IPS DF 19.7 (cell line): ENCODE data around the gene HACD4.

ENCODE experiments used
- DNase-seq: peaks from one replicate; pipeline ENCODE4 v3.0.0-alpha.2; 2013; ENCODE audit warnings: low read depth, low spot score

HACD4 gene, protein sequence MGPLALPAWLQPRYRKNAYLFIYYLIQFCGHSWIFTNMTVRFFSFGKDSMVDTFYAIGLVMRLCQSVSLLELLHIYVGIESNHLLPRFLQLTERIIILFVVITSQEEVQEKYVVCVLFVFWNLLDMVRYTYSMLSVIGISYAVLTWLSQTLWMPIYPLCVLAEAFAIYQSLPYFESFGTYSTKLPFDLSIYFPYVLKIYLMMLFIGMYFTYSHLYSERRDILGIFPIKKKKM

DNA sequence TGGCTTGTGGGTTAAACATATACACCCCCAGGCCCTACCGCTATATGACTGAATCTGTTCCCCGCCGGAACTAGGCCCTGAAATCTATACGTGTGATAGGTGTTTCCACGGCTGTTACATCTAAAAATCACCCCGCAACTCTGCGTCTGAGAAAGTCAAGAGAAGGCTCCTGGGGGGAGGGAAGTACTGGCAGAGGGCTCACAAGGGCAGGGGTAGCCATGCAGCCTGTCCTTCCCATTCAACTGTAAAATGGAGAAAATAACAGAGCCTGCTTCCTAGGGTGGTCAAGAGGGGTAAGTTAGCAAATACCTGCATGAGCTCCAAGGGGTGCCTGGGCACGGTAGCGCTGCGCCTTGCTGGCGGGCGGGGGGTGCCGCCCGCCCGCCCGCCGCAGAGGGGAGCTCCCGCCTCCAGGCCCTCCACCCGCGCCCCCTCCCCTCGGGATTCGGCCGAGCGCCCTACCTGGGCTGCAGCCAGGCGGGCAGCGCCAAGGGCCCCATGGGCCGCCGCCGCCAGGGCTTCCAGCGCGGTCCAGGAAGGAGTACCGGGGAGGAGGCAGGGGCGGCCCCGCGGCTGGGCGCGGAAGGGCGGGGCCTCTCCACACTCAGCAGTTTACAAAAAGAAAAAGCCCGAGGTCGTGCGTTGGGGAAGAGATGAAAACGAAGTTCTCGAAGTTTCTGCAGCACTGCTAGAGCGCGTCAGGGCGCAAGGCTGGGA is at the start of gene HACD4:
Gene HACD4, minus strand, starts transcription at position 550 of the 717 bp plus-strand sequence. Its CDS starts 50 bp downstream, at position 500.
- DNase-seq, result no peak

DNA sequence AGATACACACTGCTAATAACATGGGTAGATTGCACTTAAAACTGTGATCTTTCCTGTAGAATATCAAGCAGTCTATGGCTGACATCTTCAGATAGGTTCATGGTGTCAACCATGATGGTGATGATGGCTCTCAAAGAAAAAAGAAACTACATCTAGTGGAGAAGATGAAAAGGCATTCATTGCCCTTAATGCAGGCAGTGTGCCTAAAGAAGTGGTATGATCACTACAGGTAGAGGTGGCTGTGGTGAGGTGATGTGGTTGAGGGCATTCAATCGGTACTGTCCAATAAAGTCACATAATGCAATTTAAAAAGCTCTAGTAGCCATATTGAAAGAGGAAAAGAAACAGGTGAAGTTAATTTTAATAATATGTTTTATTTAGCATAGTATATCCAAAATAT is 49.4 kb upstream of the HACD4 start:
- no peak for DNase-seq

DNA sequence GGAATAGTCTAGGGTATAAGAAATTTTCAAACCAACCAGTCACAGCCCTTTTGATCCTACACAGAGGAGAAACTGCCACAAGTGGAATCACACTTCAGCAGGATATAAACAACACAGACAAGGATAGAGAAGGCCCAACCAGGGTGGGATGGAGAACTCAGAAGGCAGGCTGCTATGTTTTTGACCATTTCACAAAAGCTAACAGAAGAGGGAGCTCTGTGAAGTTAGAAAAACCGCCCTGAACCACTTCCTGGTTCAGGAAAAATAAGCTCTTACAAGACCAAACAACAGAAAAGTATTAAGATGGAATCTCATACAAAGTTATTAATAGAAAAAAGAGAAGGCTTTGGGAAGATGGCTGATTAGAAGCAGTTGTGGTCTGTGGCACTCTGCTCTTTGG is 47.3 kb upstream of the HACD4 start:
- DNase-seq, result no peak

DNA sequence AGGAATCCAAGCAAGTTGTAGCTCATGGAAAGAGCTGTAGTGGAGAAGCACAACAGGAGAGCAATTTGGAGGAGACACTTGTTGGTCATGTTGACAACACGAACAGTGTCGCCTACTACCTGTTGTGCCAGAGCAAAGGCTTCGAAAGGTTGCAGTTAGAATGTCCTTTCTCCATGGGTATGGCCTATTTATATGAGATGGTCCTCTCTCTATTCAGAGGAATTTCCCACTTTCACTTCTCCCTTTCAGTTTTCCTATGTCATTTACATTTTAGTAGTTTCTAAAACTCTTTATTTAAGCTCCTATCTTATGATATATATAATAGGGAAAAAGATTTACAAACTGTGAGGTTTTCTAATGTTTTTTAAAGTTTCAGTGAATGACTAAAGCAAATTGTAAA is 46.3 kb upstream of the HACD4 start, which contains the start of gene IFNB1:
Gene IFNB1, minus strand, starts transcription at position 162 of the 400 bp plus-strand sequence. Its CDS starts 73 bp downstream, at position 89.
- DNase-seq, result no peak

DNA sequence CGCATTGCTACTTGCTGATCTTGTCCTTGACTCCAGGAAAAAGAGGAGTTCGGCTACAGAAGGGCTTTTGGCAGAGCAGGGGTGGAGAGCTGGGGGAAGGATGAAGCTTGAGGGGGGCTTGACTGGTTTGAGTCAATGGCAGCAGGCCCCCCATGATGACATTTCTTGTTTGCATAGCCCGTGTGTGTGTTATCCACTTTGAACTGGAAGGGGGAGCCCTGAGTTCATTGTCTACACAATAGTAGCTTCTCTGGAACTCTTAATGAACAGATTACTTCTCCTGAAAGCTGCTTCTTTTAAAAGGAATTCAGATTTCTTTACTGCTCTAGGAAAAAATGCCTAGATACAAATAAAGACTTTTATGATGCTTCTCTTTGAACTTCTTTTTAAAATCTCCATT is 44.0 kb upstream of the HACD4 start:
- no peak for DNase-seq

DNA sequence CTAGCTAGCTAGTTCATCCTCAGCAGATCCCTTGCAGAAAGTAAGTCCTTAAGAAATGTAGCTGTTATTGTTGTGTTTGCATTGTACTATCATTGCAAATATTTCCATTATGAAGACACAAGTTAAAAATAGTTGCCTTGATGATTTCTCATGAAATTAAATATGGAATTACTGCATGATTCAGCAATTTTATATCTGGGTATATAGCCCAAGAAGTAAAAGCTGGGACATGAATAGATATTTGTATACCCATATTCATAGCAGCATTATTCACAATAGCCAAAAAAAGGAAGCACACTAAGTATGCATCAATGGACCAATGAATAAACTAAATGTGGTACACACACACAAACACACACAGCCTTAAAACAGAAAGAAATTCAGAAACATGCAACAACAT is 39.5 kb upstream of the HACD4 start:
- DNase-seq, result no peak

DNA sequence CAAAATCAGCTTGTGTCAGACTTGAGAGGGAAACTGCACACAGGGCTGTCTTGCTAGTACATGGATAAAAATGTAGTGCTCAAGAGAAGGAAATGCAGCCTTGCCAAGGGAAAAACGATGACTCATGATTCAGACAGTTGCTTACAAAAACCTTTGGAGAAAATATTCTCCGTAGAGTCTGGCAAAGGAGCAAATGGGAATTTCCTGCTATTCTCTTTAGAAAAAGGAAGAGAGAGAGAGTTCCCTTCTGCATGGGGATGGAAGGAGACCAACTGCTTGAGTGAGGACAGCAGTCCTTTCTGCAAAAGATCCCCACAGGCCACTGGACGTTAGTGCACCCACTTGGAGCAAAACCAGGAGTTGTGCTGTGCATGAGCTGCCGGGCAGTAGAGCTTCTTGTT is 38.7 kb upstream of the HACD4 start:
- no peak for DNase-seq

DNA sequence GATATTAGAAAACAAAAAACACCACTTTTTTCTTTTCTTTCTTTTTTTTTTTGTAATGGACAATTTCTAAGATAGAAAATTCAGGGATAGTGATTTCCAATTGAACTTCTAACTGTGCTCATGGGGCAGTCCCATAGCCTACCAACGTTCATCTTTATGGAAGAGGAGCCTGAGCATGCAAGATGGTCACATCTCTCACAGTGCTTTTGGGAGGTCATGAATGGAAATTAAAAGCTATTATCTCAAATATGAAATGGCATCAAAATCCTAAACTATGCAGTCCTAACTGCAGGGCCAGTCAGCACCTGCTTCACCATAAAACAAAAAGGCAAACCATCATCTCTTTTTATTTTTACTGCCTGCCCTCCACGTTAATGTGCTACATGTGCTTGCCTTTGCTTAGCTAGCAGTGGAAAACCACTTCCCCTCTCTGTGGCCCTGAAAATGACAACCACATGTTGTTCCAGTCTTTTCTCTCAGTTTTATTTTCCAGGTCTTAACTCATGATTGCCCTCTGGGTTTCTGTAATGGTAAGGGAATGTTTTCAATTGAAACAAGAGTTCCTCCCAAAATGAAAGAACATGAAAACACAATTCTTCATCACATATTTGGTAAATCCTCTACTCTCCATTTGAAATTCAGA is 29.6 kb upstream of the HACD4 start:
- DNase-seq, result no peak

DNA sequence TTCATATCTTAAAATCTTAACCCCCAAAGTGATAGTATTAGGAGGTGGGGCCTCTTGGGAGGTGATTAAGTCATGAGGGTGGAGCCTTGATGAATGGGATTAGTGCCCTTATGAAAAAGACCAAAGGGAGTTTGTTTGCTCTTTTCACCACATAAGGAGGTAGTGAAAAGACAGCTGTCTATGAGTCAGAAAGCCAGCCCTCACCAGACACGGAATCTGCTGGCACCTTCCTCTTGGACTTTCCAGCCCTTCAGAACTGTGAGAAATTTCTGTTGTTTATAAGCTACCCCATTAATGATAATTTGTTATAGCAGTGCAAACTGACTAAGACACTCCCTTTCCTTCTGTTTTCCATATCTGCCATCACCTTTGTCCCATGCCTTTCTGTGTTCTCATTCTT is 25.5 kb upstream of the HACD4 start:
- no peak for DNase-seq

DNA sequence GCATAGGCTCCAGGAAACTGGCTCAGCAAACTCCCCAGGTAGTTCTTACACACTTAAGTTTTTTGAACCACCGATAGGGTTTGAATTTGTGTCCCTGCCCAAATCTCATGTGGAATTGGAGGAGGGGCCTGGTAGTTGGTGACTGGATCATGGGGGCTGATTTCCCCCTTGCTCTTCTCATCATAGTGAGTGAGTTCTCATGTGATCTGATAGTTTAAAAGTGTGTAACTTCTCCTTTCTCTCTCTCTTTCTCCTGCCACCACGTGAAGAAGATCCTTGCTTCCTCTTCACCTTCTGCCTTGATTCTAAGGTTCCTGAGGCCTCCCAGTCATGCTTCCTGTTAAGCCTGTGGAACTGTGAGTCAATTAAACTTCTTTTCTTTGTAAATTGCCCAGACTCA is 22.4 kb upstream of the HACD4 start:
- no peak for DNase-seq

DNA sequence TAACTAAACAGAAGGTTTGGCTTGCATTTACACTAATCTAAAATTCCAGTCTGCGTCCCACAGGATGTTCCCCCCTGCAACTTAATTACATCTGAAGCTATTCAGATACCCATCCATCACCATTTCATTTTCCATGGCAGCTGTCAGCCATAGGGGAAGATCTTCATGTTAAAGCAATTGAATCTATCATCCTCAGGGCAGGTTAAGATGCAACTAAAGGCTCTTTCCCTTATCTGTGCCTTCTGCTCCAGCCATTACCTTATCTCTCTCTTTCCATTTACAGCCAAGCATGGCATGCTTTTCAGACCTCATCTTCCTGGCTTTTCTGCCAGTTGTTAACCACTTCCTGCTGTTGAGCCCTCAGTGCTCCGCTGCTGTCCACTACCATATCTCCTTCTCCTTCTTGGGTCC is 15.8 kb upstream of the HACD4 start:
- DNase-seq, result no peak

DNA sequence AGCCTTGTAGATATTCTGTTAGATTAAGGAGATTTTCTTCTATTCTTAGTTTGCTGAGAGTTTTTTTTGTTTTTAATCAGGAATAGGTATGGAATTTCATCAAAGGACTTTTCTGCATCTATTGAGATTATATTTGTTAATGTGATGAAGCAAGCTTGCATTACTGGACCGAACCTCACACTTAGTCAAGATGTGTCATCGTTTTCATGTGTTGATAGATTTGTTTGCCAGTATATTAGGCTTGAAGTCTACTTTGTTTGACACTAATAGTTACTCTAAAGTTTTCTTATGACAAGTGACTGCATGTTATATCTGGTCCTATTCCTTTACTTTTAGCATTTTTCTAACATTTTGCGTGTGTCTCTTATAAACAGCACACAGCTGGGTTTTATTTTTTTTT is 12.4 kb upstream of the HACD4 start:
- DNase-seq, result no peak

DNA sequence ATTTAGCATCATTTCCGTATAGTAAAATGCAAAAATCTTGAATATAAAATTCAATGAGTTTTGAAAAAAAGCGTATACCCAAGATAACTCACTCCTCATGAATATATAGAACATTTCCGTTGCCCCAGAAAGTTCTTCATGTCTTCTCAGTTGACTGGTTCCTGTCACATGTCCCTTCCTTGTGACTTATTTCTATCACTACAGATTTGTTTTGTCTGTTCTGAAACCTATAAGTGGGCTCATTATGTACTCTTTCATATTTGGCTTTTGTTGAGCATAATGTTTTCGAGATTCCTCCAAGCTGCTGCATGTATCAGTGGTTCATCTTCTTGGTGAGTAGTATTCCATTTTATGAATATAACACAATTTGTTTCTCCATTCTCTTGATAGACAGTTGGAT is 11.0 kb upstream of the HACD4 start:
- no peak for DNase-seq

DNA sequence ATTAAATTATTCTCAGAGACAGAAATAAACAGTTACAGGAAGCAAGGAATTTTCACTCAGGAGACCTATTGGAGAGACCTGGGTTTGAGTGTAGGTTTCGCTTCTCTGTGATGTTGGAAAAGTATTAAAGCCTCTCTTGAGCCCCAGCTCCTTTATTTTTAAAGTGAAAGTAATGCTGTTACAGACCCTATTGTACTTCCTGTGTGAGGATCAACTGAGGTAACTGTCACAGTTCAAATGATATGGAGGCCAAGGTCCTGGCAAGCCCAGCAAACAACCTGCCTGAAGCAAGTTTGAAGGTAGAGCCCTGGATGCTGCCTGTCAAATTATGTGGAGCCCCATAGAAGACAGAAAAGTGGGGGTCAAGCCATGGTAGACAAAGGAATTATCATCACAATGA is 7.9 kb upstream of the HACD4 start:
- no peak for DNase-seq

DNA sequence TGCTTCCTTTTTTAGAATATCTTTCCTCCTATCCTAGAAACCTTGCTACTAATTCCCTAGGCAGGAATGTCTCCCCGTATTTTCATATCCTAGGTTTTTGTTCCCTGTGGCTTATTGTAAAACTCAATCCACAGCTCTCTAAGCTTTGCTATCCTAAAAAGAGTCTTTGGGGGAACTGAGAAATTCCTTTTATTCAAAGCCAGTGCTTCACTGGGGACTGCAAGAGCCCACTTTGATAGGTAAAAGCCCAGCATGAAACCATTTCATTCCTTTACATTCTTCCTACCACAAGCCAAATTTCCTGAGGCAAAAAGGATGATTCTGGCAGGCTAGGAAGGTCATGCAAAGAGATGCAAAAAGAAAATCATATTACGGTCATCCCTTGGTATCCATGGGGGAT is 5.8 kb upstream of the HACD4 start:
- no peak for DNase-seq

DNA sequence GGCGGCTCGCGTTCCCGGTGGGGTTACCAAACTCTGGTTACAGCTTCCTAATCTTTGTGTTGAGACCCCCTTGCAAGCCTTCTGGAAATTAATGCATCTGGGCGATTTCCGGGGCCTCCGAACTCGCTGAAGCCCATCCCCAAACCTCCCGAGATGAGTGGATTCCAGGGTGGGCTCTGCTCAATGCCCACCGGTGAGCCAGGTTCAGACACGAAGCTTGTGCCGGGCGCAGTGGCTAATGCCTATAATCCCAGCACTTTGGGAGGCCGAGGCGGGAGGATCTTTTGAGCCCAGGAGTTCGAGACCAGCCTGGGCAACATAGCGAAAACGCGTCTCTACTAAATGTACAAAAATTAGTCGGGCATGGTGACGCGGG is 356 bp upstream of the HACD4 start:
- no peak for DNase-seq

DNA sequence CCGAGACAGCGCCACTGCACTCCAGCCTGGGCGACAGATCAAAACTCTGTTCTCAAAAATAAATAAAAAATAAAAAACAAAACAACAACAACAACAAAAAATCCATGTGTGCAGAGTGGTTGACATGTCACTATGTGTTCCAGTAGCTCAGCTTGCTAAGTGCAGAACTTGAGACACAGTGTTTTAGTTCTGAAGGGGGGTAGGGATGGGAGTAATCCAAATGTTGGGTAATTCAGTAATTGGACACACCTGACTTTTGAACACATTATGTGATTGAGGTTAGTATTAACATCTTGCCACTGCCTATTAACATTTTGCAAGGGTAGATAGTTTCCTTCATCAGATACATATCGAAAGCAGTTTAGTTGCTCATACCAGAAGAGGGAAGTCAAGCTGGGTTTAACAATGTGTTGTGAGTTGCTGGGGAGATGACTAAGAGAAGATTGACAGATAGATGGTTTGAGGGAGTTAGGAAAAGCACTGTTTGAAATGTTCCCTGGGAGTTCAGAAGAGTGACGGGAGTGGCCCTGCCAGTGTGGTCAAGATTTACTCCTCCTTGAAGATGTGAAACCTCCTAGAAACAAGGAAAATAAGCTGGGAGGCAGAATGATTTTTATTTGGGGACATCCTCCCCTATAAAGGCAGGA is 928 bp downstream of the HACD4 start:
- no peak for DNase-seq

DNA sequence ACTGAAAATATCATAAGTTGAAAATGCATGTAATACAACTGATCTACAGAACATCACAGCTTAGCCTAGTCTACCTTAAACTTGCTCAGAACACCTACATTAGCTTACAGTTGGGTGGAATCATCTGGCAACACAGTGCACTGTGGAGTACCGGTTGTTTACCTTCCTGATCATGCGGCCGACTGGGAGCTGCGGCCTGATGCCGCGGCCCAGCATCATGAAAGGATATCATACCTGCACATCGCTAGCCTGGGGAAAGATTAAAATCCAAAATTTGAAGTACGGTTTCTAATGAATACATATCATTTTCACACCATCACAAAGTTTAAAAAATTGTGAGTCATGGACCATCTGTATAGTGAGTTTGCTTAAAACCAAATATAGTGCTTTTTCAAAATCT is 1.8 kb downstream of the HACD4 start:
- DNase-seq, result no peak

DNA sequence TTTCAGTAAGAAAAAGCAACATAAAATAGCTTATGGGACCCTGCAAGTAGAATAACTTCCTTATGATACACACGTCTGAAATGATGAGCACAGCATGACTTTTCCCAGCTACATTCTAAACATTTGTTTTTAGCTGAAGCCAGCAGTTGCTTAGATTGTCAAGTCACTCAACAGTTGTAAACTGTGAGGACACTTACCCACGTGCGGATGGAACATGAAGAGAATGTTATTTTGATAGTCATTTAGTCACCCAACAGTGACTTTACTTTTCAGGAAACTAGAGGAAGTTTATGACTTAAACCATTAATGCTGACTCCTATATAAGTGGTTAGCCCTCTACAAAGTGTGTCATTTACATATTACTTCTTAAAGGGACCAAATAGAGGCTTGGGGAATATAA is 3.0 kb downstream of the HACD4 start:
- no peak for DNase-seq

DNA sequence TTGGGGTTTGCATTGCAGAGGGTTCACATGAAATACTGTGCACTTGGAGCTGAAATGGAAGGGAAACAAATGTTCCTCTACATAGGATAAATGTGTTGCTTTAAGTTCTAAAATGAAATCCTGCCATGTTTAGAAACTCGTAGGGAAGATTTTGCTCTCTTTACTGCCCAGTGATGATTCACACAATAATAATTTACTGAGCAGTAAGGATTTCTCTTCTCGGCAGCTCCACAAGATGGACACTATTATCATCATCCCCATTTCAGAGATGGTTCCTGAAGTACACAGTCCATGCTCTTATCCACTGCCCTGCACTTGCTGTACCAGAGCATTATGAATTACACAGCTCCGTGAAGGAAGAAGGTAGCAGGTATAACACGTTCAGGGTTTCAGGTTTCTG is 4.1 kb downstream of the HACD4 start:
- no peak for DNase-seq

DNA sequence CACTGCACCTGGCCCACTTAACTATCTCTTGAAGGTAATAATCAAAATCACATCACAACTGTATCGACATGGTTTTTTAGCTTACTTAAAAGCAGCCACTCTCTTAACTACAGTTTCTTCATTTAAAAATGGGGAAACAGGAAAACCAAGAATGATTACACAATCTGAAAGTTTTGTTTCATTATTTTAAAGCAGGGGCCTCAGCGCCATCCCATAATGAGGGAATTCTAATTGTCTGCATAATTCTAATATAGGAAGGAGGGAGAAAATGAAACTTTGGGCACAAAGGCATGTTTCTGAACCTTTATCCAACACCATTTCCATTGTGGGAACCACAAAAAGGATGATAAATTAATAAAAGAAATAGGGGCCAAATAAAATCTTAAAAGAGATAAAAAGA is 7.6 kb downstream of the HACD4 start:
- DNase-seq, result no peak

DNA sequence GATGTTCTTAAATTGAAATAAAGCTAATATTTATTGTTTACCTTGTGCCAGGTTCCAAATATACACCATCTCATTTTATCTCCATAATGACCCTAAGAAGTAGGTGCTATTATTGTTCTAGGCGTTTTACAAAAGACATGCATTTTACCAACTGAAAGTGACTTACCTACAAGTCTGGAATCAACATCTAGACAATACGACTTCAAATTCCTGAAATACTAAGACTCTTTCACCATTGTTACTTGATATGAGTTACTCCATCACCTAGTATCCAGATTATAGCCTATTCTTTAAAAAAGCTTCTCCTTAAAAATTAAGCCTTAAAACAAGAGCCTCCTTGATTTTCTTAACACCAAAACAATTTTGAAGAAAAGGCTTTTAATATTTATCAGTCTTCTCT is 13.3 kb downstream of the HACD4 start:
- no peak for DNase-seq
